ENCODE measurements around the gene DCP1B.

DNA sequence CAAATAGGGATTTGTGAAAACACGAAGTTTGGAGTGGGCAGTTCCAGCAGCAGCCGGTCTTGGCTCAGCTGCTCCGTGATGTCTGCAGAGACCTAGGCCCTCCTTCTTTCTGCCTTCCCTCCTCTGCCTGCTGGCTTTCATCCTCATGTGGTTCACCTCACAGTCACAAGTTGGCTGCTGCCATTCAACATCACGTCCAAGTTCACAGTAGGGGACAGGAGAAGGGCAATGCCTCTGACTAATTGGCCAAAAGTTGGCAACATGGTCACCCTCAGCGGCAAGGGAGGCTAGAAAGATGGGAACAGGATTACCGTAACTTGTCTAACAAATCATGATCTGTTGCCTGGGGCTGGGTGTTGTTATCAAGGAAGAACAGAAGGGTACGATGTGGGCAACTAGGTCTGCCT, 78.0 kb downstream of the DCP1B start:
- TF ChIP-seq, protein P1, sequence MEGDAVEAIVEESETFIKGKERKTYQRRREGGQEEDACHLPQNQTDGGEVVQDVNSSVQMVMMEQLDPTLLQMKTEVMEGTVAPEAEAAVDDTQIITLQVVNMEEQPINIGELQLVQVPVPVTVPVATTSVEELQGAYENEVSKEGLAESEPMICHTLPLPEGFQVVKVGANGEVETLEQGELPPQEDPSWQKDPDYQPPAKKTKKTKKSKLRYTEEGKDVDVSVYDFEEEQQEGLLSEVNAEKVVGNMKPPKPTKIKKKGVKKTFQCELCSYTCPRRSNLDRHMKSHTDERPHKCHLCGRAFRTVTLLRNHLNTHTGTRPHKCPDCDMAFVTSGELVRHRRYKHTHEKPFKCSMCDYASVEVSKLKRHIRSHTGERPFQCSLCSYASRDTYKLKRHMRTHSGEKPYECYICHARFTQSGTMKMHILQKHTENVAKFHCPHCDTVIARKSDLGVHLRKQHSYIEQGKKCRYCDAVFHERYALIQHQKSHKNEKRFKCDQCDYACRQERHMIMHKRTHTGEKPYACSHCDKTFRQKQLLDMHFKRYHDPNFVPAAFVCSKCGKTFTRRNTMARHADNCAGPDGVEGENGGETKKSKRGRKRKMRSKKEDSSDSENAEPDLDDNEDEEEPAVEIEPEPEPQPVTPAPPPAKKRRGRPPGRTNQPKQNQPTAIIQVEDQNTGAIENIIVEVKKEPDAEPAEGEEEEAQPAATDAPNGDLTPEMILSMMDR (IDR thresholded peaks at IDR 0.05): no peak
- TF ChIP-seq POLR2AphosphoS5 (IDR thresholded peaks at IDR 0.05; ENCODE audit: low read depth, low read length): no peak
- no peak for TF ChIP-seq TCF7L2 (IDR thresholded peaks at IDR 0.05; ENCODE audit: low read depth, low read length)
